Measurements from ENCODE around the gene LPIN1. TPM values are rescaled to one million over a fixed set of nuclear protein-coding genes. Genes with fewer than 3 reads are reported as not detected.

The LPIN1 gene
- total and polyA plus RNA-seq, 2 of the 8 experiments (the other 6 are each of a cell fraction or from before 2014, with no cell fraction given) = 4.3 to 9.8 TPM

DNA sequence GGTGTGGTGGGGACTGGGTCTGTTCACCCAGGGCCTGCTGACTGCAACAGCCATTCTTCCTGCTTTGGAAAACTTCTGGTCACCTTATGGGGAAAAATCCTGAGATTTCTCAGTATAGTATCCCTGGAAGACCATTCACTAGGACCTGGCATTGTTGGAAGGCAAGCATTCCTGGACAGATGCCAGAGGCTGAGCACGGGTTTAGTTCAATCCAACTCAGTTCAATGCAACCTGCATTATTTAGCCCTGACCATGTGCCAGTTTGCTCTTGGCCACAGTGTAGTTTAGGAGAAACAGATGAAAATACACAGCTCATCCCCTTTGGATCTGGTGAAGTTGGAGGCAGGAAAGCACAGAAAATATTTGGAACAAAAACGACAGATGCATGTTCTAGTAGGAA, 95.9 kb downstream of the LPIN1 start:
- FAIRE-seq = no peak
- no peak overlapping the region for H3K4ac ChIP-seq (replicated peaks; ENCODE audit: insufficient read length, low read depth, low read length)
- CTCF ChIA-PET (ENCODE audit: partially characterized antibody) = interaction anchor here (0.6 to 0.7 kb wide), 2 partner anchors 873 to 1205 kb away, joined by 3 read pairs; no protein-coding TSS in a partner anchor
- no peak for TF ChIP-seq EP300 (IDR thresholded peaks at IDR 0.05; ENCODE audit: borderline replicate concordance in 1 of 2, low read depth in 2 of 2, low read length in 2 of 2)
- TF ChIP-seq KDM1A (IDR thresholded peaks at IDR 0.05; ENCODE audit: borderline replicate concordance, low read length) = no peak
- TF ChIP-seq FOSL1 (IDR thresholded peaks at IDR 0.05; ENCODE audit: insufficient read depth, low read depth, low read length) = no peak
- TF ChIP-seq BCL11A (IDR thresholded peaks at IDR 0.05; ENCODE audit: low read depth in 2 of 2, low read length in 2 of 2) = no peak

More for the DNA sequence above, 95.9 kb downstream of the LPIN1 start:
- Histone ChIP-seq H3K9ac (replicated peaks in 1 of 4; ENCODE audit: extremely low read depth in 1 of 4, low read depth in 3 of 4, low read length in 3 of 4) (no peak overlapping the region), H3K56ac (replicated peaks; ENCODE audit: insufficient read length, low read depth, low read length) (no peak overlapping the region), H2AFZ (ENCODE audit: low read length) (no peak overlapping the region), H2AK5ac (ENCODE audit: low read depth, low read length) (no peak overlapping the region), H3K14ac (ENCODE audit: insufficient read length) (no peak overlapping the region), H2BK12ac (ENCODE audit: low read depth, low read length) (no peak overlapping the region), H4K91ac (replicated peaks; ENCODE audit: insufficient read length, low read length) (no peak overlapping the region), H3K27ac (ENCODE audit: low read depth, low read length) (no peak overlapping the region), H3K36me3 (ENCODE audit: control insufficient read depth in 2 of 4, insufficient read depth in 4 of 4, low read length in 3 of 4) (no peaks in the 10 kb centered on the region), H3K9me3 (ENCODE audit: insufficient read depth in 2 of 2, low read depth in 1 of 2, low read length in 1 of 2) (peaks cover 1 to 2% of the 10 kb centered on the region in 2 experiments; a peak in 2 of 4 replicates), H2BK20ac (ENCODE audit: low read length) (no peak overlapping the region), H3K4me2 (ENCODE audit: insufficient read depth in 1 of 2, low read depth in 2 of 2, low read length in 2 of 2) (no peak overlapping the region), H3K4me3 (ENCODE audit: extremely low read depth in 1 of 4, insufficient read depth in 2 of 4, low read depth in 3 of 4, low read length in 4 of 4) (no peak overlapping the region), H4K8ac (ENCODE audit: extremely low read depth, insufficient read depth, low read length) (no peak overlapping the region), H3K79me2 (ENCODE audit: control insufficient read depth in 1 of 2, insufficient read depth in 2 of 2, low read length in 2 of 2) (no peaks in the 10 kb centered on the region), H3K23ac (ENCODE audit: insufficient read length) (no peak overlapping the region), H2BK5ac (ENCODE audit: low read depth, low read length) (no peak overlapping the region), H3K18ac (ENCODE audit: extremely low read depth, low read length) (no peak overlapping the region), H3K79me1 (ENCODE audit: low read depth, low read length) (no peaks in the 10 kb centered on the region), H3K23me2 (ENCODE audit: low read depth, low read length) (no peaks in the 10 kb centered on the region), H2BK120ac (replicated peaks; ENCODE audit: low read depth, low read length) (no peak overlapping the region), H3K27me3 (replicated peaks in 1 of 4; ENCODE audit: control insufficient read depth in 3 of 4, extremely low read depth in 1 of 4, insufficient read depth in 3 of 4, low read length in 3 of 4) (no peaks in the 10 kb centered on the region), H4K5ac (ENCODE audit: insufficient read length, low read depth, low read length) (no peak overlapping the region), H4K20me1 (replicated peaks in 1 of 2; ENCODE audit: control insufficient read depth in 1 of 2, insufficient read depth in 2 of 2, low read length in 2 of 2) (no peaks in the 10 kb centered on the region), H3K4me1 (replicated peaks in 1 of 4; ENCODE audit: control insufficient read depth in 3 of 4, insufficient read depth in 4 of 4, low read length in 3 of 4) (0 out of 7 replicates have a peak, but pooled peaks cover 0 to 2% (median 0%) of the 10 kb centered on the region in 4 experiments), H2BK15ac (ENCODE audit: low read length) (no peak overlapping the region)
- POLR2A ChIA-PET (ENCODE audit: partially characterized antibody) = no interaction called here
- WGBS, 2 experiments (ENCODE audit: extremely low coverage in 1 of 2, insufficient coverage in 1 of 2, insufficient read length in 1 of 2, insufficient replicate concordance in 2 of 2, low coverage in 1 of 2, low lambda C conversion rate in 2 of 2, missing lambda C conversion rate in 1 of 2) = 87% methylated on average over 2 of the region's 2 CpGs; no CpG with 5 or more reads in 1 of the 2 experiments
- no peak for DNase-seq (ENCODE audit: low read depth in 1 of 2, low spot score in 2 of 2)

All from H1 (cell line).